ENCODE results near the gene MAP2K5. TPM values are rescaled to one million over a fixed set of nuclear protein-coding genes. Genes with fewer than 3 reads are reported as not detected.

MAP2K5 gene
- total RNA-seq, 1 experiment from 2014 or later: 22.2 TPM

- H3K27me3 Mint-ChIP-seq (ENCODE audit: unreplicated experiment): no peaks in the 10 kb centered on the region
- no TSS peak for BruUV-seq (replicated peaks)
- CTCF ChIA-PET: no interaction called here
- H3K4me3 Mint-ChIP-seq (ENCODE audit: low read depth, unreplicated experiment): no peak overlapping the region
- no peak for DNase-seq
- H3K9me3 Mint-ChIP-seq (ENCODE audit: low read depth, unreplicated experiment): no peaks in the 10 kb centered on the region
- H3K36me3 Mint-ChIP-seq (ENCODE audit: insufficient read depth, unreplicated experiment): no peaks in the 10 kb centered on the region
- no peak overlapping the region for H3K27ac Mint-ChIP-seq (ENCODE audit: unreplicated experiment)
- intact Hi-C loops (cut with micrococcal nuclease; ENCODE audit: unreplicated experiment): no loop called here
- H3K4me1 Mint-ChIP-seq (ENCODE audit: low read depth, unreplicated experiment): no peaks in the 10 kb centered on the region
- no peak for TF ChIP-seq CTCF (IDR thresholded peaks at IDR 0.05; ENCODE audit: unreplicated experiment)
Measured at GRCh38 chr15:67801926-67802914, 259.7 kb downstream of the MAP2K5 start.

- no peaks in the 10 kb centered on the region for H3K4me1 Mint-ChIP-seq (ENCODE audit: low read depth, unreplicated experiment)
- no peak overlapping the region for H3K4me3 Mint-ChIP-seq (ENCODE audit: low read depth, unreplicated experiment)
- intact Hi-C loops (cut with micrococcal nuclease; ENCODE audit: unreplicated experiment): no loop called here
- H3K27me3 Mint-ChIP-seq (ENCODE audit: unreplicated experiment): no peaks in the 10 kb centered on the region
- H3K36me3 Mint-ChIP-seq (ENCODE audit: insufficient read depth, unreplicated experiment): no peaks in the 10 kb centered on the region
- no peak for DNase-seq
- CTCF ChIA-PET: no interaction called here
- BruUV-seq (replicated peaks): no TSS peak
- no peak for TF ChIP-seq CTCF (IDR thresholded peaks at IDR 0.05; ENCODE audit: unreplicated experiment)
- H3K9me3 Mint-ChIP-seq (ENCODE audit: low read depth, unreplicated experiment): no peaks in the 10 kb centered on the region
- H3K27ac Mint-ChIP-seq (ENCODE audit: unreplicated experiment): no peak overlapping the region
Measured at GRCh38 chr15:67803299-67803698, 260.8 kb downstream of the MAP2K5 start.

- Mint-ChIP-seq H3K9me3 (ENCODE audit: low read depth, unreplicated experiment) (no peaks in the 10 kb centered on the region), H3K27ac (ENCODE audit: unreplicated experiment) (no peak overlapping the region), H3K4me1 (ENCODE audit: low read depth, unreplicated experiment) (no peaks in the 10 kb centered on the region), H3K4me3 (ENCODE audit: low read depth, unreplicated experiment) (no peak overlapping the region), H3K36me3 (ENCODE audit: insufficient read depth, unreplicated experiment) (no peaks in the 10 kb centered on the region), H3K27me3 (ENCODE audit: unreplicated experiment) (no peaks in the 10 kb centered on the region)
- TF ChIP-seq CTCF (IDR thresholded peaks at IDR 0.05; ENCODE audit: unreplicated experiment): no peak
- no peak for DNase-seq
- CTCF ChIA-PET: no interaction called here
- BruUV-seq (replicated peaks): no TSS peak
- intact Hi-C loops (cut with micrococcal nuclease; ENCODE audit: unreplicated experiment): no loop called here
Measured at GRCh38 chr15:67803996-67804843, 261.7 kb downstream of the MAP2K5 start.

- CTCF ChIA-PET: interaction anchor here (0.6 kb wide), 1 partner anchor 36 kb away, joined by 12 read pairs; no protein-coding TSS in a partner anchor
Measured at GRCh38 chr15:67805008-67805665, 262.6 kb downstream of the MAP2K5 start.

More at GRCh38 chr15:67805008-67805665, 262.6 kb downstream of the MAP2K5 start:
- no peak for DNase-seq
- no TSS peak for BruUV-seq (replicated peaks)
- Mint-ChIP-seq H3K27ac (ENCODE audit: unreplicated experiment) (no peak overlapping the region), H3K4me3 (ENCODE audit: low read depth, unreplicated experiment) (no peak overlapping the region), H3K36me3 (ENCODE audit: insufficient read depth, unreplicated experiment) (no peaks in the 10 kb centered on the region), H3K27me3 (ENCODE audit: unreplicated experiment) (no peaks in the 10 kb centered on the region), H3K4me1 (ENCODE audit: low read depth, unreplicated experiment) (no peaks in the 10 kb centered on the region), H3K9me3 (ENCODE audit: low read depth, unreplicated experiment) (no peaks in the 10 kb centered on the region)
- intact Hi-C loops (cut with micrococcal nuclease; ENCODE audit: unreplicated experiment): no loop called here
- TF ChIP-seq CTCF (IDR thresholded peaks at IDR 0.05; ENCODE audit: unreplicated experiment): no peak

Measured in Calu3 (cell line).